GM19043 (cell line): ENCODE measurements around the gene QRICH2.
A peak's percentile ranks its signal among the peaks of the same experiment; 100 is the strongest.

Experiments used
- ATAC-seq: cut with Tn5 transposase; IDR thresholded peaks from one replicate; pipeline ENCODE4 v1.9.1; 2021; ENCODE audit warnings: low read depth; ENCODE audit not compliant: unreplicated experiment

Gene QRICH2

DNA sequence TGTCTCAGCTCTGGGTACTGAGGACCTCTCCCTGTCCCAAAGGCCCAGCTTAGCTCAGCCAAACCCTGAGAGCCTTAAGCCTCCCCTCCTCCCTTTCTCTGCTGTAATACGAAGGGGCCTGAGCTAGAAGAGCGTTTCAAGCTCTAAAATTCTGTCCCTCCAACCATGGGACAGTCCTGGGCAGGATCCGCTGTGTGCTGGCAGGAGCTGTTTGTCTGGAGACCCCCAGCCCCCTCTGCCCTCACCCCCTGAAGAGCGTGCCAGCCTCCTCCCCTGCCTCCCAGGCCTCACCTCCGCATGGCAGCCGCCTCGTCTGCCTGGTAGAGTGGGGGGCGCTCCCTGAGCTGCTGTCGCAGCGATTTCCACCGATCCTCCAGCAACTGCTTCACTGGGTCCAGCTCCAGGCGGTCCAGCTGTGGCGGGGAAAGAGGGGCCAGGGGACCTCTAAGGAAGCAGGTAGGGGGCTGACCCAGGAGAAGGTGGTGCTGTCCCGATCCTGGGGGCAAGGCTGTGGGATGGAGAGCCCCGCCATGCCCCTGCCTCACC lies 28.3 kb downstream of the QRICH2 start:
- ATAC-seq = no peak

DNA sequence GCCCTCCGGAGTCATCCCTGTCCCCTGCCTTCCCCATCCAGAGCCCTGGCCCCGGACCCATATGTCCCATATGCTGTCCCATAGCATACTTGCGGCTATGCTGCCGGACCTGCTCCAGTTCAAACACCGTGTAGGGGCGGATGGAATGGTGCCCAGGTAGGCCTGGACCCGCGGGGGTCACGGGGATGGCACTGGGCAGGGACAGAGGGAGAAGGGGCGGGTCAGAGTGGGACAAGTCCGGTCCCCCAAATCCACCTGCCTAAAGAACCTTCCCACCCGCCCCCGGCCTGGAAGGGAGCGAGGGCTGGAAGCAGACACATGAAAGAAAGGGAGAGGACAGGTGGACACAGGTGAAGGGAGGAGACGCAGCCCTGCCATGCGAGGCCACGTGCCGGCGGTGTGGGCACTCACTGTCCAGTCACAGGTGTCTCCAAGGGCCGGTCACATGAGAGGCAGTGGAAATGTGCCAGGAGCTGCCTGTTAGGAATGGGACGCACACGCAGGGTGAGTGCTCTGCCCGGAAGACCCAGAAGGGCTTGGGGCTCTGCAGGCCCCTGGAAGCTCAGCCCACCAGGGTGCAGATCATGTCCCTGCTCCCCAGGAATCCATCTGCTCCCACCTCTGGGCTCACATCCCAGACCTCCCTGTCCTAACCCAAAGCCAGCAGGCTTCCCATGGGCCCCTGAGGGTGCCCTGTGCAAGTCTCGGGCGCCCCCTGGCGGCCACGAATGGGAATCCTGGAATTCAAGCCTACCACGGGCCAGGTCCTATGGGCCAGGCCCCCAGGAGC lies 28.9 kb downstream of the QRICH2 start:
- no peak for ATAC-seq

DNA sequence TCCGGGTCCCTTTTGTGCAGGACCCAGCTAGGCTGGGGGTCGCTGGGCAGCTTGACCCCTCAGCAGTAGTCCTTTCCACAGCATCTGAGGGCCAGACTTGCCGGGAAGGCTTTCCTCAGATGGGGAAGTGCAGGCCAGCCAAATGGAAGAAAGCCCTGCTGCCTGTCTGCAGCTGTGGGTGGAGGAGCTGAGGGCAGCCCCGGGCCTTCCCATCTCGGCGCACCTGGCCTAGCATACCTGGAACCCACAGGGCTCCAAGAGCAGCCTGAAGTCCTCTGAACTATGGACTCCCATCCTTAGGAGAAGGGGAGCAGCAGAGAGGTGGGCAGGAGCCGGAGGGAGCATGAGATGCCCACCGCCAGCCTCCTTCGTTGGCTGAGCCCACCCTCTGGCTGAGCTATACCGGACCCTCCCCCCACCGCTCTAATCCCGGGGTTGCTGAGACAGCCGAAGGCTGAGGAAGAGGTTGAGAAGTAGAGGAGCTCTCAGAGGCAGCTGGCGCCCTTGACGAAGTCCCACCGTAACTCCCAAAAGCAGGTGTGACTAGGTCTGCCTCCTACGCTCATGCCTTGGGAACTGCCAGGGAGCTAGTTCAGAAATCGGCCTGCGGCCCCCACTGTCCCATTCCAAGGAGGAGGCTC lies 29.7 kb downstream of the QRICH2 start:
- ATAC-seq = no peak

DNA sequence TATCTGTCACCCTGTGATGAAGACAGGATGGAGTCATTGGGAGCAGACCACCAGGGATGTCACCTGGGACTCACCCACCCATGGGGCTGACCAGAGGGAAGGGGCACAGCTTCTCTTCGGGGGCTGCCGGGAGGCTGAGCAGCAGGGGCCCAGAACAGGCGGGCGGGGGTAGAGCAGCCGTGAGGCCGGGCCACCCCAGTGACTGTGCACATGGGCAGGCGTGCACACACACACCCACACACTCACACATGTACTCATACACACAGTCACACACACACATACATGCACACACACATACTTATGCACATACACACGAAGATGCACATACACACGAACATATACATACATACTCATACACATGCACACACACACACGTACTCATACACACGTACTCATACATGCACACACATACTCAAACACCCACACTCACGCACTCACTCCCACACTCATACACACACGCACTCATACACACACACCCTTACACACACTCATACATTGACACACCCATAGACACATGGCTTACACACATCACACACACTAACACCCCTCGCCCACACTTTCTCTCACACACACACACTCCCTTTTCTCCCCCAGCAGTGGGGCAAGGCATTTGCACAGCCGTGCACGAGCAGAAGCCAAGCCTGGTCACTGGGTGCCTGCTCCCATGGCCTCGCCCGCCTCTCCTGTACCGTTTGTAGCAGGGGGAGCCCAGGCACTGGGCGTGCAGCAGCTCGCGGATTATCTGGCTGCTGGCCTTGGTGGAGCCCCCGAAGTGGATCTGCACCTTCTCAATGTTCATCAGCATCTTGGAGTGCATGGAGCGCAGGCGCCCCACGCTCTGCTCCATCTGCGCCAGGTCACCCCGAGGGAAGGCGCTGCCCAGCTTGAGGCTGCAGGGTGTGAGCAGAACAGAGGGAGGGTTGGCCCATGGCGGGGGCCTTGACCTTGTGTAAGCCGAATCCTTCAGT lies 30.5 kb downstream of the QRICH2 start:
- ATAC-seq = no peak

DNA sequence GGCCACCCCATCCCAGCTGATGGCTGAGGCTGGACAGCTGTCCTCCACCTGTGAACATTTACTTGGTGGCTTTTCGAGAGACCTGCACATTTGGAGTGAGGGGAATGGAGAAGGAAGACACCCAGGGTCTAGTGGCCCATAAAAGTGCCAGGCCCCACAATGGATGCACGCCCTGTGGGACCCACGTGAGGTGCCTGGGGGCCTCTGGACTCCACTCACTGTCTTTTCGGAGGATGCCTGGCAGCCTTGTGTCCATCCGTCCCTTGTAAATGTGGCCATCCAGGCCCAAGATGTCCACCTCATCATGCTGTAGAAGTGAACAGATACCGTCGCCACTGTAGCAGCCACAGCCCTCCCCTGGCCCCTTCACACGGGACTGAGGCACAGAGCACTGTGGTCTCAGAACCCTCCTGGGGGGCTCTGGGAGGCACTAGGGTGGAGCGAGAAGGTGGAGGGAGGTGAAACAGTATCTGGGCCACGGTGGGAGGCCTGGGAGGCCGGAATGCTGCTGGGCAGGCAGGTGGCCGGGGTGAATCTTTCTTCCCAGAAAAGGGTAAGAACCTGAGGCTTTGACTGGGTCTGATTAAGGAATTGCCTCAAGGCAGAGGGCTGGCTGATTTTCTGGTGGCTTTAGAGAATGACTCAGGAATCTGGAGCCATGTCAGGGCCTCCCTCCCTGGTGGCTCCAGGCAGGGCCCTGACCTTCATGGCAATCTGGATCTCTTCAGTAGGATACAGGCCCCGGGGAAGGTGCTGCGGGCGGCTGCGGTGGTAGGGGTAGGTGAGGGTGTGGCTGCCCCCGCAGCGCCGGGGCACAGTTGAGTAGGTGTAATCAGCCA lies 31.4 kb downstream of the QRICH2 start:
- ATAC-seq = no peak

DNA sequence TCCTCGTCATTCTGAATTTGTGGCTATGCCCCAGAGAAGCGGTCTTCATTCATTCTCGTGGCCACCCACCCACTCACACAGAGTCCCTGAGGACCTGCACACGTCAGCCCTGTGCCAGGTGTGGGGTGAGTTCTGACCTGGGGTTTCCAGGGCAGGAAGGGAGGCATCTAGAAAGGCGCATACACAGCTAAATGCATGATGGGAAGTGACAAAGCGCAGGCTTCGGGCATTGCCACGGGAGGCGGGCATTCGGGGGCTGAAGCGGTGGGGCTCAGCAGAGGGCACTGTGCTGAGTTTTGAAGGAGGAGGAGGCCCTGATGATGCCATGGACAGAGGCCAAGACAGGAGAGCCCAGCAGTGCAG lies 32.0 kb downstream of the QRICH2 start:
- no peak for ATAC-seq

DNA sequence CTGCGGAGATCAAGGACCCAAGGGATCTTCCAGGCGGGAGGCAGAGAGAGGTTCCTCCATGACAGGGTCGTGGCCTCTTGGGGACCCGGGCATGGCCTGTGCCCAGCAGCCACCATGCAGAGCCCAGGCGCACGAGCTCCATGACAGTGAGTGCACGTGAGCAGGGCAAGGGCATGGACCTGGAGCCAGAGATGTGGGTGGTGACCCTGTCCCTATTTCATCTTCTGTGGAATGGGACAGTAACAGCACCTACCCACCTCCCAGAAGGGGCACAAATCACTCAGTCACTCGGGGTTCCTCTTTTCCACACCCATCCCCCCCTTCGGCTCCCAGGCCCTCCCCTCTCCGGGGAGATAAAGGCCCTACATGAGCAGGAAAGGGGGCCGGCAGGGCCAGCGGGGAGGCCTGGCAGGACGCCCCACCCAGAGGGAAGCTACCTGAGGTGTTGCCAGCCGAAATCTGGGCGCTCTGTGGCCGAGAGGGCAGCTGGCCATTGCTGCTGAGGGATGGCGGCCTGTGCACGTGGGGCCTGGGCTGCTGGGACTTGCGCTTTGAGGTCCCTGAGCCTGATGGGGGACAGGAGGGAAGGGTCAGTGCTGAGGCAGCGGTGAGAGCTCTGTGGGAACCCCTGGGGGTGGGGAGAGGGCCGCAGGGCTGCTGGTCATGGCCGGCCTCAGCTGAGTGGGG lies 32.6 kb downstream of the QRICH2 start:
- no peak for ATAC-seq

DNA sequence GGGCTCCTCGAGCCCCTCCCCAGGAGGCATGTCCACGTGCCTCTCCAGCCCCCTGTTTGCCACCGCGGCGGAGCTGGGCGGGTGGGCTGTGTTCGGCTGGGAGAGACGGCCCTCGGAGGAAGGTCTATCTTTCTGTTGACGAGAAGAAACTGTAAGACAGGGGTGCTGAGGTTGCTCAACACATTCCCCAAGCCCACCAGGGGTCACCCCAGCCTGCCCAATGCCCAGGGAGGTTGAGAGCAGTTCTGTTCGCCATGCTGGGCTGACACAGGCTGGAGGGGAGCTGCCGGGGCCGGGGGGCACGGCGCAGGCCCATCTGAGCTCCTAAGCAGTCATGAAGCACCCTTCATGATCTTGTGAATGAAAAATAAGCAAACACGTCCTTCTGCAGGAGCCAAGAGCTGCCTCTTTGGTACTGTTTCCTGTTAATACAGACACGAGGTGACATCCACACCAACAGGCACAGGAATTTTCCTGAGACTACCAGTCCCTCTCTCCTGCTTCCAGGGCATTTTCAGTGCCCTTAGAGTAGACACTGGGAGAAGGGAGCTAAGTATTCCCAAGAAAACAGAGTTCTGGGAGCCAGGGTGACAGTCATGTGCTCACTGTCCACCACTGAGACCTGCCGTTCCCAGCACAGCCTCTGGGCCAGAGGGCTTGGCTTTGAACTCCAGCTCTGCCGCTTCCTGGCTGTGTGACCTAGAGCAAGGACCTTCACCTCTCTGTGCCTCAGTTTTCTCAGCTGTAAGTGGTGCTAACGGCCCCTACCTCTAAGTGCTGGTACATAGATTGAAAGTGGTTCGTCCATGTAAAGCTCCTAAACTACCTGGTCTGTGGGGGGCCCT lies 33.7 kb downstream of the QRICH2 start:
- ATAC-seq = no peak

DNA sequence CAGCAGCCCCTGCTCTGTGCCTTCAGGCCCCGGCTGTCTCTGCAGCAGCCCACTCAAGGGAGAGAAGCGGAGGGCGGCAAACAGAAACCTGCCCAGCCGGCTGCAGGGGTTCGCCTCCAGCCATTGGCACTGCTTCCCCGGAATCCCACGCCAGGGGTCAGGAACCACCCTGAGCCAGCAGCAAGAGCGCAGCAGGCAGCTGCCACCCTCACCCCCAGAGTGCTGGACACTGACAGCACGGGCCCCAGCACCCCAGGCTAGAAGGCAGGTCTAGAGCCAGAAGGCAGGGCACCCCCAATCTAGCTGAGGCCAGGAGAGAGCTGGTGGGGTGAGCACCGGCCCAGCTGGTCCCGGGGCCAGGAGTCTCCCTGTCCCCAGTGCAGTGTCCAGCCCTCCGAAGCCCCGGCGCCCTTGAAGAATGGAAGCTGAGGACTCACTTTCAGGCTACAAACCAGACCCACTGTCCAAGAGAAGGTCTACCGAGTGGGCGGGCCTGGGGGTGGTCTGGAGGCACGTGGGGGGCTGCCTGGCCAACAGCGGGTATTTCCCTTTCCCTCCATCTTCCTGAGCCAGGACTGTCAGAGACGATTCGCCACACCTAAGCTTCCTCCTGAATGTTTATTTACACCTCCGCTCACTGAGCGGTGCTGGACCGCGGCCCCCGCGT lies 34.5 kb downstream of the QRICH2 start:
- no peak for ATAC-seq

DNA sequence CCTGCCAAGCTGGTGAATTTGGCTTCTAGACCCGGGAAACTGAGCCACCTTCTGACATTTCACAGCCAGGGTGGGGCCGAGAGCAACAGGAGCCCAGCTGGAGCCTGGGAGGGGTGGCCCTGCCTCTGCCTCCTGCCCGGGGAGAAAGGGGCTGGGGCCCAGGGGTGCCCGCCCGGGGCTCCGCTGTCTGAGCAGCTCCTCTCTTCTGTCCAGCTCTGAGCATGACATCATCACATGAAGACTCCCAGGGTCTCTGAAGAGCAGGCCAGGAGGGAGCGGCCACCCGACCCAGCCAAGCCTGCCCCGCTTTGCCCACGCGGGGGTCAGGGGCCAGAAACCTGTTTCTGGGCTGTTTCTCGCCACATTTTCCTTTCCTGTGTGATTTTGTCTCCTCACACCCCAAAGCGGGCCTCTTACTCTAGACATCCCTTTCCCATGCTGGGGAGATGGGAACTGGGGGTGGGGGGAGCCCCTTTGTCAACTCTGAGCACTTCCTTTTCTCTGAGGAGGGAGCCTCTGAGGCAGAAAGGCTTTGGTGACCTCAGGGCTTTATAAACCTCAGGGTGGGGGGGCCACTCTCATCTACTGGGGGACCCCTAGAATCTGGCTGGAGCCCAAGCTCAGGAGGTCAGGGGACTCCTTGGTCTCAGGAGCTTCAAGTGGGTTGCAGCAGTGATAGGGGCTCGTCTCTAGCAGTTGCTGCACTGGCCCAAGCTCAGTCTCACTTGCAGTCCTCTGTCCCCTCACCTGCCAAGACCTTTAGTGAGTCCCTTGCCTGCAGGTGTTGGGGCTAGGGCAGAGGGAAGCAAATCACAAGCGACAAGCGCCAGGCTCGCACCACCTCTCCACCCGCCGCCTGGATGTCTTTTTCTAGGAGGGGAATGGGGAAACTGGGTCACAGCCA lies 35.3 kb downstream of the QRICH2 start:
- ATAC-seq = peak; percentile 23

DNA sequence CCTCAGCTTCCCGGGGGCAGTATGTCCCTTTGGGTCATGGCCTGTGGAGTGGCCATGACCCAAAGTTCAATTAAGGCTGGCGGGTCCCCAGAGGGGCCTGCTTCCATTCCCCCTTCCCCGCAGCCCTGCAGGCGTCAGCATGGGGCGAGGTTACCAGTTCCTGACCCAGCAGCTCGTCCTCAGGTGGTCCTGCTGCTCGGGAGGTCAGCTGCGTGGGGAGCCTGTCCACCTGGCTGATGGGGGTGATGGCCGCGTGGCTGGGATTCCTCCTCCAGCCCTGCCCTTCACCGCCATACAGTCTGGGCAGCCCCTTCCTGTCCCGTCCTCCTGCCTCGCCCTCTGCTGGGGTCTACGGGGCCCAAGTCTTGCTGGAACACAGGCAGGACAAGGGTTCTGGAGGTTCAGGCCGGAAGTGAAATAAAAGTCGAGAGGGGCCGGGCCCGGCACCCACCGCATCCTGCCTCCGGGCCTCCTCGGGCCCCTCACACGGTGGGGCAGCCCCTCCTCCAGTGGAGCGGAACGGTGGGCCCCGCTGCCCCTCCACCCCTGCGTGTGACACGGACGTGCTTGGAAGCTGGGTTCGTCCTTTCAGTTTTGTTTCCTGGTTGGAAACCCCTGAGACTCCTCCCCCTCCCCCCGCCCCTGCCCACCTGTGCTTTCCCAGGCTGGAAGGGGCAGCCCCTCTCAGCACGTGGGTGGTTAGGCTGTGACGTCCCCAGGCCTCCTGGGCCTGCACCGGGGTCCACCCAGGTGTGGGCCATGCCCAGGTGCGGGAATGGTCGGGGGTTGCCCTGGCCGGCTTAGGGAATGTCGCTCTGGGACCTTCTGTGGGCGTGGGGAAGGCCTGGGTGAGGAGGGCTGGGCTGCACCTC lies 36.2 kb downstream of the QRICH2 start:
- peak; percentile 39 for ATAC-seq

DNA sequence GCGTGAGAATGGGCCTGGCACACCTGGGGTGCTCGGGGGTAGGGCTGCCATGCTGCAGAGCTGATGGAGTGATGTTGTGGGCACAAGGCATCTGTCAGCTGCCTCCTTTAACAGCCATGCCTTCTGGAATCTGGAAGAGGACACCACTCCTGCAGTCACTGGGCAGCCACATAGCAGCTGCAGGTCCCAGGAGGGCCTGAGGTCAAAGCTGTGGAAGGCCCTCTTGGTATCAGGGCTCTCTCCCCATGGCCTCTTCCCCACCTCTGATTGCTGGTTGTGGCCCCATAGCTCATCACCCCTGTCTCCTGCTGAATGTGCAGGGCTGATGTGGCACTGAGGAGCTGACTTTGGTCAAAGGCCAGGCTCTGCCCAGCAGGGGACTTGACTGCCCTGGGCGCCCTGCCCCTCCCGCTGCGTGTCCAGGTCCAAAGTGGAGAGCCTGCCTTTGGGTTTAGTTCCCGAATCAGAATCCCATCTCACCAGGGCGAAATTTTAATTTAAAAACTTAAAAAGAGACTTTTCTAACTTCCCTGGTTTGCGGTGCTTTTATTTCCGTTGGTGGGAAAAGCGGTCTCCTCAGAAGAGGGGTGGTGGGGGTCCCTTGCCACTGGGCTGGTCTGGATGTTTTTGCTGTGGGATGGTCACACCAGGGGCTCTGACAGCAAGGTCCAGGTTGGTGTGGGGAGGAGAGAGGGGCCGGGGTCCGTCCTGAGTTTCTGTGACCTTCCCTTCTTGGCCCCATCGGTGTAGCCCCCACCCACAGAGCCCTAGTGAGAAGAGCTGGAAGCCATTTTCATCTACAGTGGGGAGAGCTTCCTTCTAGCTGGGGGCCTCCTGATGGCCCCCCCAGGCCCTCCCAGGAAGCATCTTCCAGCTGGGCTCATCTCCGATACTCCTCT lies 37.1 kb downstream of the QRICH2 start:
- no peak for ATAC-seq

DNA sequence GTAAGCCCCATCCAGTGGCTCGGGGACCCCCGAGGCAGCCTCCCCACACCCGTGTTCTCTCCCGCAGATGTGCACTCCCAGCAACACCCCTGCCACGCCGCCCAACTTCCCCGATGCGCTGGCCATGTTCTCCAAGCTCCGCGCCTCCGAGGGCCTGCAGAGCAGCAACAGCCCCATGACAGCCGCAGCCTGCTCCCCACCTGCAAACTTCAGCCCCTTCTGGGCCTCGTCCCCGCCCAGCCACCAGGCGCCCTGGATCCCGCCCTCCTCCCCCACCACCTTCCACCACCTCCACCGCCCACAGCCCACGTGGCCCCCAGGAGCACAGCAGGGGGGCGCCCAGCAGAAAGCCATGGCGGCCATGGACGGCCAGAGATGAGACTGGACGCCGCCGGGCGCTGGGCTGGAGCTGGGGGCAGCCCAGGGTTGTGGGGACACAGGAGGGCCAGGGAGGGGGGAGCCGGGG lies 37.9 kb downstream of the QRICH2 start:
- ATAC-seq = no peak

DNA sequence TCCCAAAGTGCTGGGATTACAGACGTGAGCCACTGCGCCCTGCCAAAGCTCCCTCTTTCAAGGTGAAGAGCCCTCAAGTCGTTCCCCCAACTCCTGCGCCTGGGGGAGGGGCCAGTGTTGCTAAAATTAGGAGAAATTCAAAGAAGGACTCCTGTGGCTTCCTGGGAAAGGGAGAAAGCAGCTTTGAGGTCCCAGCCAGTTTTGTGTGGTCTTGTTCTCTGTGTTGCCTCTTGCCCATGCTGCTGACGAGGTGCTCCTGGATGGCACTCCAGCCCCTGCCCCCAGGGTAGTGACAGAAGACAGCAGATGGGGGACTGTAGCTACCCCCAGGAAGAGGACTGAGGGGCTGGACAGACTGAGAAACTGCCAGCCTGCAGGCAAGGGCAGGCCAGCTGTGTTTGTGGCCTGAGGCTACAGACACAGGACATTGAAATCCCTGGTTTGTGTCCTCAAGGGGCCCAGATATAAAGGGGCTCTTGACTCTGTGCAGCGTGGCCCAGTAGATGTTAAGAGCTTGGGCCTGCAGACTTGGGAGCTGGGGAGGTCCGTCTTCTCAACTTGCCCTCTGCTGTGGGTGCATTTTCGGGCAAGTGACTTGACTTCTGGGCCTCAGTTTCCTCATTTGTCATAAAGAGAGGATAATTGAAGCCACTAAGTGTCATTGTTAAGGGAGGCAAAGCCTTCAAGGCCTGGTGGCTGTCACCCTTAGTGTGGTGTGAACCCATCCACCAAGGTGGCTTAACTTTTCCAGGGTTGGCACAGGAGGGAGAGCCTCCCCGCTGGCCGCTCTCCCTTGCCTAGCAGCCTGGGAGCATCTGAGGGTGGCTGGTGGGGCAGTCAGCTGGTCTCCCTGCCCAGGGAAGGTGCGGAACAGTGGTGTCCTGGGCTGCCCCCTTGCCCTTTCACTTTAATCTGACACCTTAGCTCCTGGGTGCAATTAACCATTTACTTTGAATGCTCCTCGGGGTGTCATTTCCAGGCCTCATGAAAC lies 38.8 kb downstream of the QRICH2 start:
- no peak for ATAC-seq
